ENCODE data around the gene HIF1AN.

HIF1AN gene

GRCh38 chr10:100535715-100536353, at the start of gene HIF1AN:
Gene HIF1AN (plus strand): TSS chr10:100535943. CDS start chr10:100535959, 16 bp downstream.
- Mint-ChIP-seq H3K4me3 (peak within 1 kb of the TSS; percentile 31), H3K27ac (peak within 1 kb of the TSS; percentile 49), H3K9me3 (no peaks in the 10 kb centered on the region), H3K36me3 (peaks cover 9% of the 10 kb centered on the region), H3K27me3 (no peaks in the 10 kb centered on the region), H3K4me1 (peaks cover 20% of the 10 kb centered on the region)

GRCh38 chr10:100487529-100487928, 48.2 kb upstream of the HIF1AN start:
- peaks cover 8% of the 10 kb centered on the region for H3K36me3 Mint-ChIP-seq
- no peak overlapping the region for H3K4me3 Mint-ChIP-seq
- no peaks in the 10 kb centered on the region for H3K27me3 Mint-ChIP-seq
- H3K27ac Mint-ChIP-seq: no peak overlapping the region
- peaks cover 8% of the 10 kb centered on the region for H3K4me1 Mint-ChIP-seq
- no peaks in the 10 kb centered on the region for H3K9me3 Mint-ChIP-seq

GRCh38 chr10:100489396-100489795, 46.3 kb upstream of the HIF1AN start:
- H3K4me1 Mint-ChIP-seq: no peaks in the 10 kb centered on the region
- no peak overlapping the region for H3K27ac Mint-ChIP-seq
- H3K36me3 Mint-ChIP-seq: peaks cover 16% of the 10 kb centered on the region

GRCh38 chr10:100490531-100490930, 45.2 kb upstream of the HIF1AN start:
- Mint-ChIP-seq H3K36me3 (peaks cover 16% of the 10 kb centered on the region), H3K4me1 (no peaks in the 10 kb centered on the region), H3K4me3 (no peak overlapping the region), H3K9me3 (no peaks in the 10 kb centered on the region), H3K27me3 (no peaks in the 10 kb centered on the region), H3K27ac (no peak overlapping the region)

More at GRCh38 chr10:100489396-100489795, 46.3 kb upstream of the HIF1AN start:
- Mint-ChIP-seq H3K9me3 (no peaks in the 10 kb centered on the region), H3K4me3 (no peak overlapping the region), H3K27me3 (no peaks in the 10 kb centered on the region)

GRCh38 chr10:100496567-100496966, 39.2 kb upstream of the HIF1AN start:
- Mint-ChIP-seq H3K27ac (no peak overlapping the region), H3K27me3 (no peaks in the 10 kb centered on the region), H3K4me1 (peaks cover 8% of the 10 kb centered on the region), H3K9me3 (no peaks in the 10 kb centered on the region), H3K4me3 (no peak overlapping the region), H3K36me3 (peaks cover 21% of the 10 kb centered on the region)

GRCh38 chr10:100498059-100498458, 37.7 kb upstream of the HIF1AN start:
- Mint-ChIP-seq H3K27ac (no peak overlapping the region), H3K4me3 (no peak overlapping the region), H3K27me3 (no peaks in the 10 kb centered on the region), H3K4me1 (peaks cover 8% of the 10 kb centered on the region), H3K9me3 (no peaks in the 10 kb centered on the region), H3K36me3 (peaks cover 24% of the 10 kb centered on the region)

- Mint-ChIP-seq H3K4me3 (no peak overlapping the region), H3K27ac (no peak overlapping the region), H3K27me3 (no peaks in the 10 kb centered on the region), H3K4me1 (peaks cover 18% of the 10 kb centered on the region), H3K9me3 (no peaks in the 10 kb centered on the region), H3K36me3 (peaks cover 23% of the 10 kb centered on the region)
Measured at GRCh38 chr10:100501423-100501822, 34.3 kb upstream of the HIF1AN start.

GRCh38 chr10:100502926-100503494, 32.7 kb upstream of the HIF1AN start:
- H3K27me3 Mint-ChIP-seq: no peaks in the 10 kb centered on the region
- no peaks in the 10 kb centered on the region for H3K9me3 Mint-ChIP-seq
- H3K36me3 Mint-ChIP-seq: peaks cover 22% of the 10 kb centered on the region
- peaks cover 33% of the 10 kb centered on the region for H3K4me1 Mint-ChIP-seq
- no peak overlapping the region for H3K4me3 Mint-ChIP-seq
- H3K27ac Mint-ChIP-seq: no peak overlapping the region

- Mint-ChIP-seq H3K27me3 (no peaks in the 10 kb centered on the region), H3K9me3 (no peaks in the 10 kb centered on the region), H3K4me3 (no peak overlapping the region), H3K36me3 (peaks cover 21% of the 10 kb centered on the region), H3K4me1 (peaks cover 38% of the 10 kb centered on the region), H3K27ac (no peak overlapping the region)
Measured at GRCh38 chr10:100504096-100504495, 31.6 kb upstream of the HIF1AN start.

- Mint-ChIP-seq H3K4me3 (no peak overlapping the region), H3K36me3 (peaks cover 20% of the 10 kb centered on the region), H3K27ac (no peak overlapping the region), H3K9me3 (no peaks in the 10 kb centered on the region), H3K4me1 (peaks cover 46% of the 10 kb centered on the region), H3K27me3 (no peaks in the 10 kb centered on the region)
Measured at GRCh38 chr10:100505164-100505563, 30.6 kb upstream of the HIF1AN start.

GRCh38 chr10:100506596-100507356, 29.0 kb upstream of the HIF1AN start:
- Mint-ChIP-seq H3K4me1 (peaks cover 62% of the 10 kb centered on the region), H3K9me3 (no peaks in the 10 kb centered on the region), H3K27me3 (no peaks in the 10 kb centered on the region), H3K4me3 (peak overlapping the region; percentile 39), H3K36me3 (peaks cover 14% of the 10 kb centered on the region), H3K27ac (peak overlapping the region; percentile 79)

GRCh38 chr10:100507357-100507732, 28.4 kb upstream of the HIF1AN start:
- Mint-ChIP-seq H3K27ac (no peak overlapping the region), H3K36me3 (peaks cover 13% of the 10 kb centered on the region), H3K9me3 (no peaks in the 10 kb centered on the region), H3K4me3 (no peak overlapping the region), H3K27me3 (no peaks in the 10 kb centered on the region), H3K4me1 (peaks cover 67% of the 10 kb centered on the region)

- peak overlapping the region; percentile 11 for H3K4me3 Mint-ChIP-seq
- H3K4me1 Mint-ChIP-seq: peaks cover 74% of the 10 kb centered on the region
- H3K9me3 Mint-ChIP-seq: no peaks in the 10 kb centered on the region
- H3K27ac Mint-ChIP-seq: peak overlapping the region; percentile 87
- no peaks in the 10 kb centered on the region for H3K27me3 Mint-ChIP-seq
- H3K36me3 Mint-ChIP-seq: peaks cover 12% of the 10 kb centered on the region
Measured at GRCh38 chr10:100508266-100508665, 27.5 kb upstream of the HIF1AN start.

- Mint-ChIP-seq H3K36me3 (peaks cover 12% of the 10 kb centered on the region), H3K4me1 (peaks cover 74% of the 10 kb centered on the region), H3K27ac (peak overlapping the region; percentile 84), H3K4me3 (peak overlapping the region; percentile 64), H3K27me3 (no peaks in the 10 kb centered on the region), H3K9me3 (no peaks in the 10 kb centered on the region)
Measured at GRCh38 chr10:100508691-100509150, 27.0 kb upstream of the HIF1AN start.

GRCh38 chr10:100509241-100509840, 26.4 kb upstream of the HIF1AN start:
- H3K4me1 Mint-ChIP-seq: peaks cover 74% of the 10 kb centered on the region
- peak overlapping the region; percentile 84 for H3K27ac Mint-ChIP-seq

More at GRCh38 chr10:100509241-100509840, 26.4 kb upstream of the HIF1AN start:
- Mint-ChIP-seq H3K9me3 (no peaks in the 10 kb centered on the region), H3K36me3 (peaks cover 12% of the 10 kb centered on the region), H3K4me3 (peak overlapping the region; percentile 64), H3K27me3 (no peaks in the 10 kb centered on the region)

All from activated naive CD4-positive, alpha-beta T cell treated with anti-CD3 and anti-CD28 coated beads, Interleukin-2, amount 50 U/mL, for 24 hours (primary cell).